A549 (cell line): Measurements from ENCODE around the gene UACA. TPM values are rescaled to one million over a fixed set of nuclear protein-coding genes. Genes with fewer than 3 reads are reported as not detected.

Experiments
- CBX2 ChIP-seq: fragments of 200-600 bp; sonication (generic); IDR thresholded peaks from 2 replicates; pipeline ENCODE4 v1.6.1; 2016; ENCODE audit warnings: low read depth, mild to moderate bottlenecking, borderline replicate concordance
- CBX8 ChIP-seq: fragments of 200-600 bp; sonication (generic); IDR thresholded peaks from 2 replicates; pipeline ENCODE4 v1.6.1; 2016
- CHD4 ChIP-seq: fragments of 200-600 bp; sonication (generic); IDR thresholded peaks from 2 replicates; pipeline ENCODE4 v1.6.1; 2016; ENCODE audit warnings: antibody characterized with exemption, mild to moderate bottlenecking, borderline replicate concordance
- CTCF ChIP-seq: fragments of >200 bp; sonication (Bioruptor Twin); formaldehyde crosslinking; IDR thresholded peaks from 3 replicates; pipeline ENCODE4 v1.5.1; 2016
- EHF ChIP-seq: fragments of 250-450 bp; sonication (Bioruptor Pico); IDR thresholded peaks from 2 replicates; pipeline ENCODE4 v1.5.0; 2020; ENCODE audit warnings: mild to moderate bottlenecking
- EHMT2 ChIP-seq: fragments of 200-600 bp; sonication (generic); IDR thresholded peaks from 2 replicates; pipeline ENCODE4 v1.6.1; 2016; ENCODE audit warnings: antibody characterized with exemption, low read depth, mild to moderate bottlenecking, moderate library complexity
- ELK1 ChIP-seq: fragments of 150-350 bp; IDR thresholded peaks from 2 replicates; pipeline ENCODE4 v1.6.1; 2014; ENCODE audit warnings: low read depth, mild to moderate bottlenecking, low read length
- EP300 ChIP-seq, 2 experiments: fragments of >200 bp; sonication (Bioruptor Twin); formaldehyde crosslinking; IDR thresholded peaks; 2 replicates in 1 of 2; 3 replicates in 1 of 2; pipeline ENCODE4 v1.6.1; 2016 to 2017
- FOSL2 ChIP-seq, 2 experiments: fragments of 450-650 bp in 1 of 2; fragments of >200 bp in 1 of 2; sonication (Bioruptor Twin) in 1 of 2; formaldehyde crosslinking; IDR thresholded peaks; 2 replicates each; pipeline versions ENCODE4 v1.5.0 to v1.6.1; 2016 to 2020; ENCODE audit warnings: mild to moderate bottlenecking in 1 of 2, moderate library complexity in 1 of 2
- FOXS1 ChIP-seq: fragments of 250-450 bp; sonication (Bioruptor Pico); IDR thresholded peaks from 2 replicates; pipeline ENCODE4 v1.5.0; 2020; ENCODE audit warnings: mild to moderate bottlenecking, moderate library complexity
- HES2 ChIP-seq: fragments of >200 bp; sonication (Bioruptor Twin); formaldehyde crosslinking; IDR thresholded peaks from 2 replicates; pipeline ENCODE4 v1.6.1; 2016
- HEYL ChIP-seq: fragments of 250-450 bp; sonication (Bioruptor Pico); IDR thresholded peaks from 2 replicates; pipeline ENCODE4 v1.8.0; 2021; ENCODE audit warnings: mild to moderate bottlenecking, moderate library complexity
- JUNB ChIP-seq: fragments of >200 bp; sonication (Bioruptor Twin); formaldehyde crosslinking; IDR thresholded peaks from 2 replicates; pipeline ENCODE4 v1.6.1; 2016
- KDM1A ChIP-seq: fragments of 200-600 bp; sonication (generic); IDR thresholded peaks from 2 replicates; pipeline ENCODE4 v1.6.1; 2016; ENCODE audit warnings: low read depth, mild to moderate bottlenecking
- MAZ ChIP-seq: fragments of 150-350 bp; IDR thresholded peaks from 2 replicates; pipeline ENCODE4 v1.6.1; 2014; ENCODE audit warnings: antibody characterized with exemption, low read depth, low read length, borderline replicate concordance
- MYC ChIP-seq: IDR thresholded peaks from 2 replicates; pipeline ENCODE4 v1.6.1; 2012; ENCODE audit warnings: mild to moderate bottlenecking, inconsistent platforms, low read length, improper control_type of control experiment, borderline replicate concordance
- PBX3 ChIP-seq: IDR thresholded peaks from 2 replicates; pipeline ENCODE4 v1.6.1; 2012
- POLR2A ChIP-seq: IDR thresholded peaks from 2 replicates; pipeline ENCODE4 v1.6.1; 2012; ENCODE audit warnings: mild to moderate bottlenecking, low read length
- POLR2AphosphoS2 ChIP-seq: conservative IDR thresholded peaks from 2 replicates; pipeline ENCODE4 v1.6.1; 2012; ENCODE audit warnings: low read length, improper control_type of control experiment, inconsistent platforms
- RCOR1 ChIP-seq: fragments of 150-350 bp; IDR thresholded peaks from 2 replicates; pipeline ENCODE4 v1.6.1; 2014; ENCODE audit warnings: antibody characterized with exemption, low read length, low read depth
- REST ChIP-seq: fragments of 200-600 bp; sonication (generic); IDR thresholded peaks from 2 replicates; pipeline ENCODE4 v1.6.1; 2016; ENCODE audit warnings: antibody characterized with exemption, mild to moderate bottlenecking, moderate library complexity
- RFX5 ChIP-seq: fragments of 450-650 bp; IDR thresholded peaks from 2 replicates; pipeline ENCODE4 v1.7.1; 2014; ENCODE audit warnings: antibody characterized with exemption, mild to moderate bottlenecking, moderate library complexity
- TFCP2L1 ChIP-seq: fragments of 250-450 bp; sonication (Bioruptor Pico); IDR thresholded peaks from 2 replicates; pipeline ENCODE4 v1.5.0; 2021; ENCODE audit warnings: mild to moderate bottlenecking
- TP53 ChIP-seq: fragments of 250-450 bp; sonication (Bioruptor Pico); IDR thresholded peaks from 2 replicates; pipeline ENCODE4 v1.5.0; 2021; ENCODE audit warnings: mild to moderate bottlenecking, moderate library complexity
- USF2 ChIP-seq: fragments of 450-650 bp; IDR thresholded peaks from 2 replicates; pipeline ENCODE4 v1.6.1; 2014; ENCODE audit warnings: antibody characterized with exemption
- ZFP36 ChIP-seq: fragments of 450-650 bp; IDR thresholded peaks from 2 replicates; pipeline ENCODE4 v1.6.1; 2014; ENCODE audit warnings: borderline replicate concordance; ENCODE audit not compliant: partially characterized antibody
- polyA plus RNA-seq, 4 experiments: library from polyadenylated mRNA; depleted of rRNA in 3 of 4; stranded (reverse); fragments of >200 nt; fragmentation: RNase III in 1 of 4; extraction: RNeasy Plus Mini Kit Qiagen cat#74134 plus additional on column Dnase treatment in 1 of 4; gene quantifications; 2 replicates in 3 of 4; 3 replicates in 1 of 4; pipeline ENCODE4 v1.2.3, GENCODE V29; 2011 to 2017

UACA gene
- polyA plus RNA-seq, 2 of the 4 experiments (the other 2 are of a cell fraction): 31.9 to 80.4 TPM

- TF ChIP-seq MYC (no peak), KDM1A (no peak), TFCP2L1 (CRISPR knock-in tag) (no peak), CHD4 (no peak), TP53 (CRISPR knock-in tag) (no peak), FOSL2 (IDR thresholded peaks at IDR 0.05) (peak; percentile 95), FOSL2 (CRISPR knock-in tag; IDR thresholded peaks at IDR 0.05) (peak; percentile 98), EHMT2 (no peak), RCOR1 (no peak), EHF (no peak), JUNB (peak; percentile 98), POLR2A (no peak), CTCF (no peak), FOXS1 (CRISPR knock-in tag) (no peak), CBX2 (no peak), POLR2AphosphoS2 (no peak), RFX5 (no peak), PBX3 (peak; percentile 78), EP300 (IDR thresholded peaks at IDR 0.05) (peak; percentile 78 to 85; a peak in 4 of 5 replicates), USF2 (no peak), CBX8 (no peak), ELK1 (no peak), ZFP36 (no peak), HEYL (no peak), HES2 (no peak), REST (no peak), MAZ (no peak)
Observed at GRCh38 chr15:70788114-70789049, 25.0 kb upstream of the UACA start (continued).
